HG03342 (cell line): ENCODE measurements around the gene ALOXE3.
"Not testable (repeated sequence)": the region's sequence is repeated elsewhere in the genome, so short reads cannot be mapped to it uniquely, and the experiment has no call there.

ENCODE experiments used
- ATAC-seq: cut with Tn5 transposase; IDR thresholded peaks from one replicate; pipeline ENCODE4 v1.9.1; 2021; ENCODE audit warnings: mild to moderate bottlenecking, moderate library complexity; ENCODE audit not compliant: unreplicated experiment

Gene ALOXE3

GRCh38 chr17:8122924-8123694 is 4.8 kb upstream of the ALOXE3 start:
- ATAC-seq: no peak

GRCh38 chr17:8122422-8122923 is 4.2 kb upstream of the ALOXE3 start:
- no peak for ATAC-seq

DNA sequence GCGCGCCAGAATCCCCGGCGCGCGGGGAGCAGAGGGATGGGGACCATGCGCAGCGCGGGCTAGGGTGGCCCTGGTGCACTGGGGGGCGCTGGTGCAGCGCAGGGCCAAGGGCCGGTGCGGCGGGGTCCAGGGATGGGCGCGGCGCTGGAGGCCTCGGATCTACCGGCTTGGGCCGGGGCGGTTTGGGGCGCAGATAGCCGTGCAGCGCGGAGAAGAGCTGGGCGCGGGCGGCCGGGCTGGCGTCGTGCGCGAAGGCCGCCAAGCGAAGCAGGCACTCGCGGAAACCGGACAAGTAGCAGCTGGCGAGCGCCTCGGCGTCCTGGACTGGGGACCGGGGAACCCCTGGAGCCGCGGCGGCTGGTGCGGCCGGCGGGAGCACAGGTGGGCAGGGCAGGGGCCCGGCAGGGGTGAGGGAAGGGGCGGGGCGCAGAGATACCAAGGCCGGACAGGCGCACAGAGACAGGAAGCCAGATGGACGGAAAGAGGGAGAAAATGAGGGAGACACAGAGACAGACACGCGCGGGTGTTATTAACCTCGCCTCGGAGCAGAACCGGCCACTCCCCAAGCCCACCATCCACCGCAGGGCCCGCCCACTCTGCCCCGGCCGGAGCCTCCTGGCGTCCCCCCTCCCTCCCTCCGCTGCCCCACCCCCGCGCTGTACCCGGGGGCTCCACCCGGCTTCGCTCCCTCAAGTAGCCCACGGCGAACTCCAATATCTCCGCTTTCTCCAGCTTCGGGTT is 3.5 kb upstream of the ALOXE3 start:
- peak; percentile 21 for ATAC-seq

DNA sequence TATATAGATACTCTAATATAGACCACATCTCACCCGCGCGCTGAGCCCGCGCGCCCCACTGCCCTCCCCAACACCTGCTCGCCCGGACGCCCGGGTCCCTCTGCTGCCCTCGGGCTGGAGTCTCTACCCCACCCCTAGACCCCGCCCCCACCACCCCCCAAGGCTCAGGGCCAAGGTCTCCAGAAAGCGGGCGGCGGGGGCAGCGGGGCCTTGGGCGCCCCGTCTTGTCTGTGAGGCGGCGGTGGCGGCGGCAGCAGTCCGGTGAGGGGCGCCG is 3.0 kb upstream of the ALOXE3 start:
- ATAC-seq: no peak

- no peak for ATAC-seq
Measured at GRCh38 chr17:8120520-8121406, 2.4 kb upstream of the ALOXE3 start.

DNA sequence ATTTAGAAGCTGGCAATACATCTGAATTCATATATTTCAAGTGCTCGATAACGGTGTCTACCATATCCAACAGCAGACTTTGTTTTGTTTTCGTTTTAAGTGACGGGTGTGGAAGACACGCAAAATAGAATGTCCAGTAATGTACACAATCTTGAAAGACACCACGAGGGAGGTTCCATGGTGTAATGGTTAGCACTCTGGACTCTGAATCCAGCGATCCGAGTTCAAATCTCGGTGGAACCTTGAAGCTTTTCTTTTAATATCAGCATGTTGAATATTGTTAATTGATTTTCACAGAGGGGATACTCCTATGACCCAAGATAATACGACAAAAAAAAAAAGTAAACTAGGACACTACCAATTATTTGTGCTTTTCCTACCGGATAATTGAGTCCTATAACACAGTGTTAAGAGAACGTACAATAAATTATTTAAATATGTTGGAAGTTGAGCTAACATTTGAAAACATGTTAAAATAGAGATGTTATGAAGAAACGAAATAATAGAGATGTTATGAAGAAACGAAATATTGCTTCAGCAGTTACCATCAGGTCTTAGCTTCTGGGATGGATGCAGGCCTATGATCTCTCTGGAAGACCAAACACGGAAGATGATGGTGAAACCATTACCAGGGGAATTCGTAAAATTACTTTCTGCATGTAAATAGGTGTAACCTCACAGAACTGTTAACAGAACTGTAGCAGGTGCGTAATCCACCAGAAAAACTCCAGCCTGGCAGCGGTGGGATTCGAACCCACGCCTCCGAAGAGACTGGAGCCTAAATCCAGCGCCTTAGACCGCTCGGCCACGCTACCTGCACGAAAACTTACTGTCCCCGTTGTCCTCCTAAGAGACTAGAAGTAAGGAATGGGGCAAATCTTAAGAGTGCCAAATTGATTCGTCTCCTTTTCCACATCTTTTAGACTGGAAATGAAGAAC is 1.5 kb upstream of the ALOXE3 start:
- ATAC-seq: peak; percentile 27

GRCh38 chr17:8118769-8119580 is 661 bp upstream of the ALOXE3 start:
- peak; percentile 36 for ATAC-seq

- no peak for ATAC-seq
Measured at GRCh38 chr17:8117367-8117979, 841 bp downstream of the ALOXE3 start.

DNA sequence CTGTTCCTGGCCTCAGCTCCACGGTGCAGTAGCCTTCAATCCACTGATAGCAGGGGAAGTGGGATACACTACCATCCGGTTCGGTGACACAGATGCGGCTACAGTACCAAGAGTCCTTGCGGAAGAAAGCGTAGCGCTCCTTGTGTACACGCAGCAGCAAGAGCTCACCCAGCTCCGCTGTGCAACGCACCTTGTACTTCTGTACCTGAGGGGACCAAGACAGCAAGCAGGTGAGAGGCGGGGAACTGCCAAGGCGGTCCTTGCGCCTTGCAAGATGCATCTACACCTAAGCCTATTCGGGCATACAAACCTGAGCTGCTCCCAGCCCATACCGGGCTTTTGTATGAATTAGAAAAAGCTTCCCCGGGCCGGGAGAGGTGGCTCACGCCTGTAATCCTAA is 1.5 kb downstream of the ALOXE3 start:
- no peak for ATAC-seq

DNA sequence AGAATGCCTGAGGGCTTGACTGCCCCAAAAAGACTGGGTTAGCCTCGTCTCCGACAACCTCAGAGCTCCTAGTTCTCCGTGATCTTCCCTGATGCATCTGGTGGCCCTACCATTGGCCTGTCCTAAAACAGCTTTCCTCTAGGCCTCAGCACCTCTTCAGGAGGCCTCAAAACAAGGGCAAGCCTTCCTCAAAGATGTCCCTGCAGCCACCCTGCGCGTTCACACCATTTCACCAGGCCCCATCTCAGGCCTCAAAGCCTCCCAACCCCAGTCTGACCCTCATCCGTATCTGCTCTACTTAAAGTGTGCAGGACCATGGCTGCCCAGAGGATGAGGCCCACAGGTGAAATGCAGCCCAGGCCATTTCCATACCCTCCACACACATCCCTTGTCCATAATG is 7.4 kb downstream of the ALOXE3 start:
- ATAC-seq: no peak

- no peak for ATAC-seq
Measured at GRCh38 chr17:8110456-8110804, 7.9 kb downstream of the ALOXE3 start.

DNA sequence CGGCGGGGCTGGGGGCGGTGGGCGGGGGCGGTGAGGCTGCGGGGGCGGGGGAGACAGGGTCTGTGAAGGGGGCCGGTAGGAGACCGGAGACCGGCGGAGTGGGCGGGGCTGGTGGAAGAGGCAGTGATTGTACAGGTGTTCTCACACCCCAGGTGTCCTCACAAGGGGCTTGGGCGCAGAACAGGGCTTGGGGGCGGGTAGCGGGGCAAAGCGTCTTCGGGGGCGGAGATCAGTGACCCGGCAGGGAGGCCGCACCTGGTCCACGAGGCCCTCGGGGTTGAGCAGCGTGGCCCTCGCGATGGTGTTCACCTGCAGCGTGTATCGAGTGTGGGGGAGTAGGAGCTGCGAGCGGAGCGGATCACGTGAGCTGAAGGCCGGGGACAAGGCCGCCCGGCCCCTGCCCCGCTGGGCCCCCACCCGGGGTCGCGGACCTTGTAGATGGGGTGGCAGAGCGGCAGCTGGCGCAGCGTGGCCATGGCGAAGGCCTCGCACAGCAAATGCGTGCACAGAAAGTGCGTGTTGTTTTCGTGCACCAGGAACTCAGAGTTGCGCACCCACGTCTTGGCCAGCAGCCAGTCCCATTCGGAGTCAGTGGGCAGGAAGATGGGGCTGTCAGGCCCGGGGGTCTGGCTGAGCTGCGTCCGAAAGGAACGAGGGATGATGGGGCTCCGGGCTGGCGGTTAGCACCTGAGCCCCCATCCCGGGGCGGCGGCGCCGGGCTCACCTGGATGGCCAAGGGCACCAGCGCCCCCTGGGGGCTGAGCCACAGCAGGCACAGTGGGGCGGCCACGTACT is 8.5 kb downstream of the ALOXE3 start:
- no peak for ATAC-seq

- no peak for ATAC-seq
Measured at GRCh38 chr17:8108972-8109660, 9.2 kb downstream of the ALOXE3 start.

GRCh38 chr17:8106980-8107379 is 11.3 kb downstream of the ALOXE3 start:
- ATAC-seq: not testable (repeated sequence)

DNA sequence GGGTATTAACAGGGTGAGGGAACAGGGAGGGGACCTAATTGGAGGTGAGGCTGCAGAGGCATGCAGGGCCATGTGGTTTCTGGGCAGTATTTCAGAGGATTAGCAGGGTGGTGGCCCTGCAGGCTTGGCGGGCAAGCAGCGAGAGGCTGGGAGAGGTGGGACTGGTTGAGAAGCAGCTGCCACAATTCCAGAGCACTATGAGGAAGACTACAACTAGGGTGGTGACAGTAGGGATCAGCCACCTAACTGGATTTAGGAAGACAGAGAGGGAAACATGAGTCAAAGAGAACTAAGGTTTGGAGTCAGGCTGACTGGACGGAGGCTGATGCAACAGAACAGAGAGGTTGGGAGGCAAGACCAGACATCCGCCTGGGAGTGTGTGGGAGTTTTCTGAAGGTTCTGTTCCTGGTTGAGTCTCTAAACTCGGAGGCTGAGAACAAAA is 12.3 kb downstream of the ALOXE3 start:
- ATAC-seq: no peak

GRCh38 chr17:8104911-8105310 is 13.4 kb downstream of the ALOXE3 start:
- ATAC-seq: no peak

DNA sequence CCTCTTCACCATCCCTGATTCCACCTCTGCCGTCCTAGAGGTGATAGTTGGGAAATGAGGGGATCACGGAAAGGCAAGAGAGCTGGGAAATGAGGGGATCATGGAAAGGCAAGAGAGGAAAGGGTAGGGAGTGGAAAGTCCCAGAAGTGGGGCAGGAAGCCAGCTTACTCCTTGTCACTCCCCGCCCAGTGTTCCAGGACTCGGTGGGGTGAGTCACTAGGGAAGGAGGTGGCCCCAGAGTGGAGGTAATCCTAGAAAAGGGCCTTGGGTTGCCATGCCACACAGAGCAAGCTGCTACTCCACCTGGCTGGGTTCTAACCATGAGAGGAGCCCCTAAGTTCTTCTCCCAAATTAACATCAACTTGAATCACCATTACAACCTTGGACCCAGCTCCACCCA is 14.8 kb downstream of the ALOXE3 start:
- no peak for ATAC-seq

- ATAC-seq: no peak
Measured at GRCh38 chr17:8101721-8102120, 16.6 kb downstream of the ALOXE3 start.
